HG02938 (cell line): ENCODE results near the gene SORL1.
"Not testable (repeated sequence)": the region's sequence is repeated elsewhere in the genome, so short reads cannot be mapped to it uniquely, and the experiment has no call there.

Source experiments
- ATAC-seq: cut with Tn5 transposase; IDR thresholded peaks from one replicate; pipeline ENCODE4 v1.9.1; 2021; ENCODE audit warnings: mild to moderate bottlenecking, moderate library complexity; ENCODE audit not compliant: unreplicated experiment

The SORL1 gene

GRCh38 chr11:121614636-121615240 lies 162.6 kb downstream of the SORL1 start:
- ATAC-seq: no peak

- no peak for ATAC-seq
Measured at GRCh38 chr11:121615501-121615900, 163.4 kb downstream of the SORL1 start.

GRCh38 chr11:121618516-121618915 lies 166.4 kb downstream of the SORL1 start:
- no peak for ATAC-seq

GRCh38 chr11:121625777-121626506 lies 173.8 kb downstream of the SORL1 start:
- ATAC-seq: no peak

DNA sequence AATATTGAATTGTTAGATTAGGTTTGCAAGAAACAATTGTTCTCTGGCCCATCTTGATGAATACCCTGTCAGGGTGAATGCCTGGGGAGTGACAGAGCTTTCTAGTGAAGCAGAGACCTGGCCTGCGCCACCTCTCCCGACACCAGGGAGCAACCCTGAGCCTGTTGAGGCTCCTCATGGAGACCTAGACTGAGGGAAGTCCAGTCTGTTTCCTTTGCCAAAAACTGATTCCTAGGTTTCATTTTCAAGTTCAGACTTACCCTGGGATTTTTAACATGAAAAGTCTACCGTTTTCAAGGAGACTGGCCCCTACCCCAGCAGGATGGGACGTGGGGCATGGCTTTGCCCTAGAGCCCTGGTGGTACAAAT lies 174.4 kb downstream of the SORL1 start:
- ATAC-seq: no peak

DNA sequence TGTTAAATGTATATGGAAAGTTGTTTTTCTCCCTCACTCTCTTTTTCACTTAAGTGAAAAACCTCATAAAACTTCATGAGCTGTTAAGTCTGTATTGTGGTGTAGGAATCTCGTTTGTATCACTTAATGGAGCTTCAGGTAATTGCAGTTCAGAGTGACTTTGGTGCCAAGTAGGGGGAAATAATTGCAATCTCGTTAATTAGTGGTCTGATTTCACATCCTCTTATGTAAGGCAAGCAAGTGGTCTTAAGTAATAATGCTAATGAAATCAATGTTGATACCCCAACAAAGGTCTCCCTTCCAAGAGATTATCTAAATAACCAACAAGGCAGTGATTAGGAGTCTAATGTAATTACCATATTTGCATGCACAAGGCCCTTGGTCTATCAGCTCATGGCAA lies 174.9 kb downstream of the SORL1 start:
- ATAC-seq: no peak

GRCh38 chr11:121630041-121630440 lies 177.9 kb downstream of the SORL1 start:
- ATAC-seq: no peak

- no peak for ATAC-seq
Measured at GRCh38 chr11:121631456-121631855, 179.3 kb downstream of the SORL1 start.

- no peak for ATAC-seq
Measured at GRCh38 chr11:121634273-121634672, 182.2 kb downstream of the SORL1 start.

GRCh38 chr11:121634889-121635288 lies 182.8 kb downstream of the SORL1 start:
- ATAC-seq: no peak

DNA sequence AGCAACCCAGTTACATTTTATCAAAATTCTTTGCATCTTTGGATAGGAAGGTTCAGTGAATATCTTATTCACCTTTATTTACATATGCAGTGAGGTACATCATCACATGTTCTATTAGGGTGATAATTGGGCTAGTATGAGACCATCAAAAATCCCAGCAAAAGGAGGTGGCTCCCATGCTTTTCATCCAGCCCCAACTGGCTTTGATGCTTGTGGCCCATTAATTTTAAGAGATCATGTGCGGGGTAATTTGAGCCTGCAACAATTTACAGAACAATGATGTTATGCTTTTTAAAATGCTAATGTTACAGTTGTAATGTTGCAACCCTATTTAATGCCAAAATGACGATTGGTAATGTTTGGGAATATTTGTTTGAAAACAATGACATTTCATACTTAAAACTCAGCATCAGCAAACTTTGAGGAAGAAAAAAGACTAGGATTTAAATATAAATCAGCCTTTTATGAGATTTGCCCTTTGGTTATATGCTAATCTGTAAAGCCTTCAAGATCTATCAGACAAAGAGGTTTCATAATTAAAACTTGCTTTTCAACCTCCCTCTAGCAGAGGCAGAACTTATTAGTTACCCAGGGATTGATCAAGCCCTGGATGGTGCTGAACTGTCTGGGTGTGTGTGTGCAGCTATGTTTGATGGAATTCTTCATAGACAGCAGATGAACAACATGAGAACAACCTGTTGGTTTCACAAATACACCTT lies 184.1 kb downstream of the SORL1 start:
- no peak for ATAC-seq

DNA sequence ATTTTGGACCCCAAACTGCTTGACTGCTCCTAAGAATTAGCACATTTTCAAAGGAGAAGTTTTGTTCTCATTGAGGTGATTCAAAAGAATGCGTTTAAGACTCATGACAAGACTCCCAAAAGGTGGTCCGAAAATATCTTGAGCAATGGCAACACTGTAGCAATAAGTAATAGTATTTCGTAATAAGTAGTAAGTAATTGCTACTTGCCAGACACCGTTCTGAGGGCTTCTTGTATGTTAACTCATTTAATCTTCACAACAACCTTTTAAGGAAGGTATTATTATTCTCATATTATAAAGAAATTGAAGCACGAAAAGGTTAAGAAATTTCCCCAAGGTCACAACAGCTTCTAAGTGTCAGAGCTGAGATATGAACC lies 184.7 kb downstream of the SORL1 start:
- no peak for ATAC-seq

- ATAC-seq: not testable (repeated sequence)
Measured at GRCh38 chr11:121637587-121637986, 185.5 kb downstream of the SORL1 start.

- no peak for ATAC-seq
Measured at GRCh38 chr11:121643479-121644186, 191.5 kb downstream of the SORL1 start.

GRCh38 chr11:121644187-121644512 lies 192.0 kb downstream of the SORL1 start:
- ATAC-seq: no peak

DNA sequence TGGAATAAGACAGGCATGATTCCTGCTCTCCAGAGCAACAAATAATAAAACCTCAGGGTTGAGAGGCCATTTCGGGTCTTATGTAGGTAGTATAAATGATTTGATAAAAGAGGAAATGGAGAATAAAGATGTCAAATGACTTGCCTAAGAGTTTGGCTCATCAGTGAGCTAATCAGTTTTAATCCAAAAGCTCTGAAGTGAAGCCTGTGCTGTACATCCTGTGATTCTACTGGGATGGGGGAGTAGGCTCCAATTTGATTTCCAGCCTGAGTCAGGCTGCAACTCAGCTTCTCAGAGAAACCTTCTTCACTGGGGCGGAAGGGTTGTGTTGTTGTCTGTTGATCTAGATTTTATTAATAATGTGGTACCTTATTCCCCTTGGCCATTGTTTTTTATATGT lies 192.9 kb downstream of the SORL1 start:
- no peak for ATAC-seq

DNA sequence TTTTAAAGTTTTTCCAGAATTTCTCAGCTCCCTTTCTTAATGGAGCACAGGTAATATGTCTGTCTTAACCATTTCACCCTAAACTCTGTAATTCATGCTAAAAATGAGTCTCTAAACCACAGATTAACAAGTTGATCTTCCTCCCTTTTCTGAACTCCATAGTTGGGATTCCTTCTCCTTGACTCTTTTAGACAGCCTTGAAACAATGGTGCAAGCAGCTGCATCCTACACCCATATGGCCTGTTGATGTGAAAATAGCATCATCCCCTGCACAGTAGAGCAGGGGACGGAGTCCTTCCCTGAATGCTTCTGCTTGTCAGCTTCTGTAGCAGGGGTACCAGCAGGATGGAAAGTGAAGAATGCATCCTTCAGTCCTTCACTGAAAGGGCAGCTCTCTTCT lies 193.5 kb downstream of the SORL1 start:
- ATAC-seq: no peak

GRCh38 chr11:121648306-121648705 lies 196.2 kb downstream of the SORL1 start:
- no peak for ATAC-seq

GRCh38 chr11:121649798-121650197 lies 197.7 kb downstream of the SORL1 start:
- ATAC-seq: no peak

DNA sequence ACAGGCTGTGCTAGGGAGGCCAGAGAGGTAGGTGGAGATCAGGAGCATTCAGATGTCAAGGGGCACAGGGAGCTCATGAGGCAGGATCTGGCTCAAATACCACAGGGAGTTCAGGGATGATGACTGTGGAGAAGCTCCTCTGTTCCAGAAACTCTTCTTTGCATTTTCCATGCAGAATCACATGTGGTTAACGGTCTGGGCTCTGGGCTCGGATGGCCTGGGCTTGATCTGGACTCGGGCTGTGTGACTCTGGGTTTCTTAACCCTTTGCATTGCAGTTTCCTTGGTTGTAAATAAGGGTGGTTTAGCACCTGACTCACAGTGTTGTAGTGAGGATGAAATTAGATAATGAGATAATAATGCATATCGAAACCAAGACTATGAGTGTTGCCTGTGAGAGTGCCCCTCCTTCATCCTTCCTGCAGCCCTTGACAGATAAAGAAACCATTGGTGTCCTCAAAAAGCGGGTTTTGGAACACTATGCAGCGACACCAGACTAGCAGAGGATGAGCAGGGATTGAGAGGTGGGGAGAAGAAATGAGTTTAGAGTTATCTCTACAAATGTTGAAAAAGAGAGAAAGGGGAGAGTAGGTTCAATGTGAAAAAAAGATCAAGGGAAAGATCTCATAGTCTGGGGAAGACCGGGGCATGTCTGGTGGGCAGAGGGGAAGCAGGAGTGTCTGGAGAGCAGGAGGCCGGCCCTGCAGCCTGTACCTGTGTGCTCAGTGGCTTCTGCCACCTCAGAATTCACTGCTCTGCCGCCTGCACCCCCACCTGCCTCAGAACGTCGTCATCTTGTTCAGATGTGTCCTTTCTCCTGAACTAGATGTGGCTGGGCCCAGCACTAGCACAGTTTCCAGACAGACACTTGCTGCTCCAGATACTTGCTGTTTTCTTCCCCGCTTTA lies 198.5 kb downstream of the SORL1 start:
- no peak for ATAC-seq

GRCh38 chr11:121651257-121651605 lies 199.1 kb downstream of the SORL1 start:
- no peak for ATAC-seq
